ENCODE data around the gene ARHGAP35. TPM values are rescaled to one million over a fixed set of nuclear protein-coding genes. Genes with fewer than 3 reads are reported as not detected.

ARHGAP35 gene
- total and polyA plus RNA-seq, 10 of the 15 experiments (the other 5 are each of a cell fraction or from before 2014, with no cell fraction given), result 0.85 to 29.9 (median 11.5) TPM

DNA sequence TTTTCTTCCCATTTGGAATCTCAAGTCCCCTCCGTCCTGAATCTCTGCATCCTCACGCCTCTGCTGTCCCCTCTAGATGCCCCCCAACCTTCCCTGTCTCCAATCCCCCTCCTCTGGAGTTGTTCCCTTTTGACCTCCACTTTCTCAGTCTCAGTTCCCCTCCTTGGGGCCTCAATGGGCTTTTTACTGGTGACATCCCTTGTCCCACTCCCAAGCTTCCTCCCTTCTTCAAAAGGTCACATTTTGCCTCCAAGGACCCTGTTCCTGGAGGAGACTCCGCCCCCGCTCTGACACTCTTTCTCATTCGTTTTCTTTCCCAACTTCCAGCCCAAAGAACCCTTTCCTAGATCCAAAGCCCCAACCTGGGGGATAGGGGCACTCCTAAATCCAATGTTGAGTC lies 11.2 kb upstream of the ARHGAP35 start:
- Histone ChIP-seq H3K4me2 (ENCODE audit: control insufficient read depth, insufficient read depth) (peak overlapping the region; percentile 95), H3K27ac (ENCODE audit: control insufficient read depth, insufficient read depth) (peak overlapping the region; percentile 56), H3K27me3 (replicated peaks in 1 of 2; ENCODE audit: control insufficient read depth in 2 of 2, insufficient read depth in 2 of 2, low read length in 1 of 2) (no peaks in the 10 kb centered on the region), H3K4me1 (ENCODE audit: control insufficient read depth, insufficient read depth, low read length) (peaks cover 3% of the 10 kb centered on the region; the same call in 1 of the 2 replicates), H2AFZ (ENCODE audit: control insufficient read depth, low read depth, low read length) (no peak overlapping the region; the same call in 1 of the 2 replicates), H3K9me3 (replicated peaks; ENCODE audit: control insufficient read depth, insufficient read depth, low read length) (no peaks in the 10 kb centered on the region), H3K9ac (ENCODE audit: control insufficient read depth, insufficient read depth, low read length) (peak overlapping the region; percentile 82), H4K20me1 (ENCODE audit: control insufficient read depth, insufficient read depth) (no peaks in the 10 kb centered on the region), H3K4me3 (peak overlapping the region; percentile 99), H3K36me3 (ENCODE audit: control insufficient read depth in 2 of 2, insufficient read depth in 2 of 2, low read length in 1 of 2) (peaks cover 0 to 7% of the 10 kb centered on the region in 2 experiments; a peak in 2 of 4 replicates), H3K79me2 (ENCODE audit: control insufficient read depth, insufficient read depth, low read length) (peaks cover 14% of the 10 kb centered on the region)
- FAIRE-seq (no peak), DNase-seq (ENCODE audit: low read depth, low spot score) (no peak), ATAC-seq (no peak)
- in situ Hi-C loops (cut with MboI) (no loop called here), intact Hi-C loops (cut with micrococcal nuclease; ENCODE audit: unreplicated experiment) (loop anchor here (10.0 kb wide), 1 partner anchor 265 kb away; the partner anchor contains the start of gene ZC3H4)
- TF ChIP-seq CREM (IDR thresholded peaks at IDR 0.05; ENCODE audit: low read depth) (no peak), SMARCA5 (IDR thresholded peaks at IDR 0.05) (no peak), TCF3 (IDR thresholded peaks at IDR 0.05; ENCODE audit: borderline replicate concordance, insufficient read depth, low read depth, low read length) (no peak), MEF2A (IDR thresholded peaks at IDR 0.05; ENCODE audit: insufficient read depth, low read depth, low read length) (no peak), SPI1 (IDR thresholded peaks at IDR 0.05; ENCODE audit: borderline replicate concordance, insufficient read depth, low read depth, low read length) (peak; percentile 40; the same call in 1 of the 2 replicates), CREB1 (IDR thresholded peaks at IDR 0.05; ENCODE audit: low read depth) (no peak)
- TF ChIP-seq, protein P1, sequence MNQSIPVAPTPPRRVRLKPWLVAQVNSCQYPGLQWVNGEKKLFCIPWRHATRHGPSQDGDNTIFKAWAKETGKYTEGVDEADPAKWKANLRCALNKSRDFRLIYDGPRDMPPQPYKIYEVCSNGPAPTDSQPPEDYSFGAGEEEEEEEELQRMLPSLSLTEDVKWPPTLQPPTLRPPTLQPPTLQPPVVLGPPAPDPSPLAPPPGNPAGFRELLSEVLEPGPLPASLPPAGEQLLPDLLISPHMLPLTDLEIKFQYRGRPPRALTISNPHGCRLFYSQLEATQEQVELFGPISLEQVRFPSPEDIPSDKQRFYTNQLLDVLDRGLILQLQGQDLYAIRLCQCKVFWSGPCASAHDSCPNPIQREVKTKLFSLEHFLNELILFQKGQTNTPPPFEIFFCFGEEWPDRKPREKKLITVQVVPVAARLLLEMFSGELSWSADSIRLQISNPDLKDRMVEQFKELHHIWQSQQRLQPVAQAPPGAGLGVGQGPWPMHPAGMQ (IDR thresholded peaks at IDR 0.05; ENCODE audit: borderline replicate concordance), result no peak
- ChIA-PET RAD21 (ENCODE audit: unreplicated experiment) (no interaction called here), POLR2A (no interaction called here), CTCF (interaction anchor here (2.4 kb wide), 1 partner anchor 9 kb away, joined by 16 read pairs; no protein-coding TSS in a partner anchor), SMC1A (ENCODE audit: uncharacterized antibody, unreplicated experiment) (interaction anchor here (1.3 kb wide), 1 partner anchor 186 kb away, joined by 4 read pairs; no protein-coding TSS in a partner anchor)
- 32% methylated on average over 5 of the region's 5 CpGs for WGBS (ENCODE audit: insufficient coverage, insufficient replicate concordance, low lambda C conversion rate, missing lambda C conversion rate)
- BruUV-seq (replicated peaks), result no TSS peak

All from GM12878 (cell line).